ENCODE measurements around the gene TPPP. TPM values are rescaled to one million over a fixed set of nuclear protein-coding genes. Genes with fewer than 3 reads are reported as not detected.

The TPPP gene
- total RNA-seq, 2 donors from 2014 or later = 0.10 to 0.14 TPM

DNA sequence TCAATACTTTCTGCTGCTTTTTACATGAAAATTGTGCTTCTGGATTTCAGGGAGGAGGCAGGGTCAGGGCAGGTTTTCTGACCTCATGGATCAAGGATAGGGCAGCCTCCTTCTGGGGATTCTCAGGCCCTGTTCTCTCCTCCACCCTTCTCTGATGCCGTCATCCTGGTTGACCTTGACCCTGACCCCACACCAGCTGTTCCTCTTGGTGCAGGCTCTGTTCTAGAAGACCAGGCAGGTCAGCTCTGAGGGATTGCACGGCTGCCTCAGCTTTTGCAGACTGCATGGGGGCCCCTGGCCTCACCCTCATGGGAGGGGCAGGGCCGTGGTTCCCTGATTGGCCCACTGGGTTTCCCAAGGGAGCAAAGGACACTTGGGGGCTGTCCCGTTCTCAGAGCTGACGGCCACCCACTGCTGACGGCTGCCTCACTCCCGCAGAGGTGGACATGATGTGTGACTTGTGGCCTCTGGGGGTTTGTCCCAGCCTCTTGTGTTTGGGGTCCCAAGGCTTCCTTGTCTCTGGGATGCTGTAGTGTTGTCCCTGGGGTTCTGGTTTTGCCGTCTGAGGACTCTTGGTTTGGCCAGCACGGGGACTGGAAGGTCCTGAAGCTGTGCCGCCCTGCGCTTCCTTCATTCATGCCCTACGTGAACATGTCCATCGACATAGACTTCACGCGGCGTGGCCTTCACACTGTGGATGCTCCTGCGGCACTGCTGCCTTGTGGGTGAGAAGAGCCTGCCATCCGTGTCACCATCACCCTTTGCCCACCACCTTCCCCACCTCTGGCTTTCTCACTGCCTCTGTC is 46.6 kb downstream of the TPPP start:
- no peaks in the 10 kb centered on the region for H3K9me3 Mint-ChIP-seq
- no peak overlapping the region for H3K27ac Mint-ChIP-seq
- no peak for ATAC-seq

DNA sequence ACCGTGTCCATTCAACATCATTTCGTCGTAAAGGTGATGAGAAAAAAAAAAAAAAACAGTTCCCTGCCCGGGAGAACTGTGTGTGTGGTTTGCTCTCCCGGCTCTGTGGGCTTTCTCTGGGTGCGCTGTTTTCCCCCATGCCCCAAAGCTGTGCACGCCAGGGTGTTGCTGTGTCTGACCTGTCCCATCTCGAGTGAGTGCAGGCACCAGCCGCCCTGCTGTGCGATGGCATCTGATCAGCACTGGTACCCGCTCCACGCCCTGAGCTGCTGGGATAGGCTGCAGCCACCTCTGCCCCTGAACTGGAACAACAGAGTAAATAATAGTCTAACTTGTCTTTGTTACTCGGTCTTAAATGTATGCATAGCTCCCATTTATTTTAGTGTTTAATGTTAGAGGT is 47.7 kb downstream of the TPPP start:
- ATAC-seq = no peak
- H3K9me3 Mint-ChIP-seq = no peaks in the 10 kb centered on the region
- DNase-seq (ENCODE audit: low spot score in 2 of 2) = no peak
- peaks cover 0 to 6% of the 10 kb centered on the region in 2 donors for H3K36me3 Mint-ChIP-seq
- H3K27ac Mint-ChIP-seq = no peak overlapping the region

More for the DNA sequence above, 46.6 kb downstream of the TPPP start:
- H3K36me3 Mint-ChIP-seq = peaks cover 0 to 6% of the 10 kb centered on the region in 2 donors
- no peak for DNase-seq (ENCODE audit: low spot score in 2 of 2)

DNA sequence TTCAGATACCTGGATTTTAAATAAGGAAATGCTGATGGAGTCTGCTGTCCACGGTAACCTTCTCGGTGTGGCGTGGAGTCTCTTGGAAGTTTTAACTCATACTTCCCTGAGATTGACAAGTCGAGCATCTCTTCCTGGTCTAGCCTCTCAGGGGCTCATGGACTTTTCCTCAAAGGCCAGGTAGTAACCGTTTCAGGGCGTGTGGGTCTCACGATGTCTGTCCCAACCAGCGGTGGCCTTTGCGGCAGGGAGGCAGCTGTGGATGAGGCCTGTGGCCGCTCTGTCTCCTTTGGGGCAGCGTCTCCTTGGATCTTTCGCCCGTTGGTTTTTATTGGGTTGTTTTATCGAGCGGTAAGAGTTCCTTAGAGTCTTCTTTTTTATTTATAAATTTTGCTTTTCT is 48.2 kb downstream of the TPPP start:
- ATAC-seq (no peak), DNase-seq (ENCODE audit: low spot score in 2 of 2) (no peak)
- peaks cover 0 to 6% of the 10 kb centered on the region in 2 donors for H3K36me3 Mint-ChIP-seq
- no peaks in the 10 kb centered on the region for H3K9me3 Mint-ChIP-seq
- no peak overlapping the region for H3K27ac Mint-ChIP-seq

DNA sequence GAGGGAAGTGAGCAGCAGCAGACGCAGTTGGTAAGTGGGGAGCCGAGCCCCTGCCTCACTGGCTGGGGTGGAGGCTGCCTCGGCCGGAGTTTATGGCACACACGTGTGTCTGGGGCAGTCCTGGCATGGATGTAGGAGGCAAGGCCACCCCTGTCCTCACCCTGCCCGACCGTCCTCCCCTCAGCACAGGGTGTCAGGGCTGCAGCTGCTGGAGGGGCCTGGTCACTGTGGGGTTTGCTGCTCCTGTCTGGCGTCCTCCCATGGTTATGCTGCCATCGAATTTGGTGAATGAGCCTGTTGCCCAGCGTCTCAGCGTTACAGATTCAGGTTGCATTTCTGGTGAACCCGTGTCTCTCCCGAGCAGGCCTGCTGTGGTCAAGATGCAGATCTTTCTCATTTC is 48.6 kb downstream of the TPPP start:
- H3K27ac Mint-ChIP-seq = peak overlapping the region; percentile 17 to 40
- ATAC-seq (no peak), DNase-seq (ENCODE audit: low spot score in 2 of 2) (no peak)
- H3K9me3 Mint-ChIP-seq = no peaks in the 10 kb centered on the region
- H3K36me3 Mint-ChIP-seq = peaks cover 0 to 6% of the 10 kb centered on the region in 2 donors

DNA sequence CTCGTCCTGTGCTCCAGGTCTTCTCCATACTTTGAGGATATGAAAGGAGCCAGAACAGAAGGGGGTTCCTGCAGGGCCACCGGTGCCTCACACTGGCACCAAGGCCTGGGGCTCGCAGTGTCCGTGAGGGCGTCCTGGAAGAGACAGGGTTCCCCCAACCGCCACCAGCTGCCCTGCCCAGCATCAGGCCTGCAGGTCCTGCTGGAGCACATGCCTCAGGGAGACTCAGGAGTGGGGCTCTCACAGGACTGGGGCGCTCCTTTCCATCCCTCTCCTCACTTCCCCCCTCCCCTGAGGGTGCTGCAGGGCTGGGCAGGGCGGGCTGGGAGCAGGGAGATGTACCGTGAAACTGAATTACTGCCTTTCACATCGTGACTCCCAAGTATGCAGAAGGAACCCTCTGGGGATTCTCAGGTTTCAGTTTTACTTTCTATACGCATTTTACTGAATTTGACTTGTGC is 49.3 kb downstream of the TPPP start:
- Mint-ChIP-seq H3K36me3 (peaks cover 0 to 6% of the 10 kb centered on the region in 2 donors), H3K27ac (peak overlapping the region; percentile 17 to 40), H3K9me3 (no peaks in the 10 kb centered on the region)
- DNase-seq (ENCODE audit: low spot score in 2 of 2) (no peak), ATAC-seq (no peak)

DNA sequence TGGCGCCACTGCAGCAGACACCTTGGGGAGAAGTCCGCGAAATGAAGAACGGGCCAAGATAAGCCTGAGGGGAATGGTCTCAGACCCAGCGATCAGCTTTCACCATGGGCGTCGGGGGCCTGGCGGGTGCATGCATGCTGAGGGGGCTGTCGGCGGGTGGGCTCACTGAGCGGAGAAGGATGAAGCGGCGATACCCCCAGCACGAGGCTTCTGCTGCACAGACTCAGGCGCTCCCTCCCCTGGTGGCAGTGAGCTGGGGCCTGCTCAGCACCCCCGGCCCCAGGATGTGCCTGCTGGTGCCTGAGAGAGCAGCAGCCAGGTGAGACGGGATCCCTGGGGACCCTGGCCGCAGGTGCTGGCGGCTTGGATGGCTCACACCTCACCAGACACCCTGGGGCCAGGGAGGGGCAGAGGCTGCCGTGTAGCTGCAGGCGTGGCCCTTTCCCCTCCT is 49.8 kb downstream of the TPPP start:
- peak overlapping the region; percentile 60 for H3K27ac Mint-ChIP-seq
- DNase-seq (ENCODE audit: low spot score in 2 of 2) (no peak), ATAC-seq (no peak)
- no peaks in the 10 kb centered on the region for H3K9me3 Mint-ChIP-seq
- H3K36me3 Mint-ChIP-seq = peaks cover 0 to 6% of the 10 kb centered on the region in 2 donors

DNA sequence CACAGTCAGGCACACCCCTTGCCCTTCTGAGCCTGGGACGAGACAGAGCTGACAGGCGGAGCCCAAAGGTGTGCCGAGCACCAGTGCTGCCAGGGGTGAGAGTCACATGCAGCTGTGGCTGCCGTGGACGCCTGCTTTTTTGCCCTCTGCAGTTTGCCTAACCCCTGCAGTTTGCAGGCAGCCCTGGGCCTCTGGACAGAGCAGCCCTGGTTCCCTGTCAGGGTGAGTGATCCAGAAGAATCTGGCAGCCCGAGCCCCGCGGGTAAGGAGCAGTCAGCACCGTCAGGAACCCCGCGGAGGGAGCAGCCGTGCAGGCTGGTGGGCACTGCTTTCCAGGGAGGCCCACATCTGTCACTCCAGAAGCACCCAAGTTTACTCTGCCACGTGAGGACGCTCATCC is 50.7 kb downstream of the TPPP start:
- no peak for DNase-seq (ENCODE audit: low spot score in 2 of 2)
- Mint-ChIP-seq H3K9me3 (no peaks in the 10 kb centered on the region), H3K27ac (no peak overlapping the region), H3K36me3 (peaks cover 1 to 6% of the 10 kb centered on the region in 2 donors)
- ATAC-seq = no peak

DNA sequence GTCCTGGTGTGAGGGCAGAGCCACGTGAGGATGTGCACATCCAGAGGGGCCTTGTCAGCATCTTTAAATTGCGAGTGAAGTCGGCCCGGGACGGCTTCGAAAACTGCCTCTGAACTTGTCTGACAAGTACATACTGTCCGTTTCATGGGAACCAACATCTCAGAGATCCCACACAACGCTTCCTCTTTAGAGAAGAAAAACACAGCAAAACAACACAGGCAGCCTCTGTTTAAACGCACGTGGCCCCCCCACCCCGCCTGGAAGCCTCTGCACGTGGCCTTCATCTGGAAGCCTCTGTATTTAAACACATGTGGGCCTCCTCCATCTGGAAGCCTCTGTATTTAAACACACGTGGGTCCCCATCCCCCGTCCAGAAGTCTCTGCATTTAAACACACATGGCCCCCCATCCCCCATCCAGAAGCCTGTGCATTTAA is 51.8 kb downstream of the TPPP start:
- no peak for ATAC-seq
- peaks cover under 1 to 6% of the 10 kb centered on the region in 2 donors for H3K36me3 Mint-ChIP-seq
- H3K9me3 Mint-ChIP-seq = no peaks in the 10 kb centered on the region
- no peak overlapping the region for H3K27ac Mint-ChIP-seq
- DNase-seq (ENCODE audit: low spot score in 2 of 2) = no peak

DNA sequence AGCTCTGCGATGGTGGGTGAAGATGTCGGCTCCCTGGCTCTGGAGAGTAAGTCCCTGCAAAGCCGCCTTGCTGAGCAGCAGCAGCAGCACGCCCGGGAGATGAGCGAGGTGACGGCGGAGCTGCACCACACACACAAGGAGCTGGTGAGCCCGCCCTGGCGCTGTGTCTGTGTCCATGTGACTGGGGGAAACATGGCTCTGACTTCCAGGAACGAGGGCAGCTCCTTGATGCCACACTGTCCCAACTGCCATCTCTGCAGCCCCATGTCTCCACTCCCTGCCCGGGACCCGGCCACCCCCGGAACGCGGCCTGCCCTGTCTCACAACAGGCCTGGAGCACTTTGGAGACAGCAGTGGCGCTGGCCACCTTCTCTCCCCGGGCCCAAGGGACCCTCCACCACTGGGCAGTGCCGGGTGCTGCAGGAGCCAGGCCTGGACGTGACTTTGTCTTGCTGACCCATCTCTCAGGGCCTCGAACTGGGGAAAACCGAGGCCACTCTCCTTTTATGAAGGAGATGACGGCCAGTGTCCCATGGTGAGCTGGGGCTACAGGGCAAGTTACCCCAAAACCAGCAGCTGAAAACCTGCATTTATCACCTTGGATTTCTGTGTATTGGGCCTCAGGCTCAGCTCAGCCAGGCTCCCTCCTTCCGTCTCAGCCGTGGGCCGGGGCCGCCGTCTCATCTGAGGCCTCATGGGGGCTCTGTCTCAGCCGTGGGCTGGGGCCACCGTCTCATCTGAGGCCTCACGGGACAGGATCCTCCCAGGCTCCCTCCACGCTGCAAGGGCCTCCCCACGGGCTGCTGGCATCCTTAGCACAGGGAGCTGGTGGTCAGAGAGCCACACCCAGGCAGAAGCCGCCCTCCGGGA is 52.5 kb downstream of the TPPP start:
- peaks cover 6% of the 10 kb centered on the region in 2 donors for H3K36me3 Mint-ChIP-seq
- H3K9me3 Mint-ChIP-seq = no peaks in the 10 kb centered on the region
- DNase-seq (ENCODE audit: low spot score in 2 of 2) = no peak
- no peak overlapping the region for H3K27ac Mint-ChIP-seq
- no peak for ATAC-seq

DNA sequence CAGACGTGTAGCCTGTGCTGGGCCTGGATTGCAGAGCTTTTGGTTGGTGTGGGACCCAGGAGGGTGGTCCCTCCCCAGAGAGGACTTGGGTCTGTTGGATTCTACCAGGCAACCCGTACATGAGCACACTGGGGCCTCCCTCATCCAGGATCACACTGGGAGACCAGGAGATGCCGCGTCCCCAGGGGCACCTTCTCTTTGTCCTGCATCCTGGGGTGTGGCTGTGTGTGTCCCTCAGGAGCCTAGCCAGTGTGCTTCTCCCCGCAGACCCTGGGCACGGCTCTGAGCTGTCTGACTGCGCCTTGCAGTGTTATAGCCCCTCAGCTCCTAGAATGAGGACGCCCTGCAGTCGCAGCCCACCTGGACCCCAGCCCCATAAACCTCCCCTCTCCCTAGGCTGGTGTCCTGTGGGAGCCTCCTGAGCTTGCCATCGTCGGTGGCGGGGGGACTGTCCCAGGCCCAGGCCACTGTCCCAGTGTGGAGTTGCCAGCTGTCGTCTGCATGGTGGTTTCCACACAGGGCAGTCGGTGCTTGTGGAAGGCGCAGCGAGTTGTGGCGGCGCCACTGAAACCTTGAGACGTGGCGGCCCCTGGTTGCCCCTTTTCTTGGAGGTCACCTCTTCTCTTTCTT is 53.5 kb downstream of the TPPP start:
- no peak overlapping the region for H3K27ac Mint-ChIP-seq
- H3K36me3 Mint-ChIP-seq = peaks cover 14 to 15% of the 10 kb centered on the region in 2 donors
- ATAC-seq (no peak), DNase-seq (ENCODE audit: low spot score in 2 of 2) (no peak)
- no peaks in the 10 kb centered on the region for H3K9me3 Mint-ChIP-seq

DNA sequence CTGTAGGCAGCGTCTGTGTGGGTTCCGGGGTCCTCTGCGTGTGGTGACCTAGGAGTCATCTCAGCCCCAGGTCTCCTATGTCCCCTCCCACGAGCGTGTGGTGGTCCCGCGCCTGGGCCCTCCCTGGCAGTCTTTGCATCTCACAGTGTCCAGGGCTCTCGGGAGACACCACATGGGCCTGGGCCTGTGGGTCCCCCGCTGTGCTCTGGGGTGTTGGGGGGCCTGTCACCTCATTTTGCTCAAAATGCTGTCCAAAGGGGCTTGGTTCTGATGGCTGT is 54.0 kb downstream of the TPPP start:
- no peak for DNase-seq (ENCODE audit: low spot score in 2 of 2)
- no peak for ATAC-seq
- peak overlapping the region in 1 of 2 donors; percentile 71 for H3K27ac Mint-ChIP-seq
- H3K36me3 Mint-ChIP-seq = peaks cover 19 to 20% of the 10 kb centered on the region in 2 donors
- no peaks in the 10 kb centered on the region for H3K9me3 Mint-ChIP-seq

DNA sequence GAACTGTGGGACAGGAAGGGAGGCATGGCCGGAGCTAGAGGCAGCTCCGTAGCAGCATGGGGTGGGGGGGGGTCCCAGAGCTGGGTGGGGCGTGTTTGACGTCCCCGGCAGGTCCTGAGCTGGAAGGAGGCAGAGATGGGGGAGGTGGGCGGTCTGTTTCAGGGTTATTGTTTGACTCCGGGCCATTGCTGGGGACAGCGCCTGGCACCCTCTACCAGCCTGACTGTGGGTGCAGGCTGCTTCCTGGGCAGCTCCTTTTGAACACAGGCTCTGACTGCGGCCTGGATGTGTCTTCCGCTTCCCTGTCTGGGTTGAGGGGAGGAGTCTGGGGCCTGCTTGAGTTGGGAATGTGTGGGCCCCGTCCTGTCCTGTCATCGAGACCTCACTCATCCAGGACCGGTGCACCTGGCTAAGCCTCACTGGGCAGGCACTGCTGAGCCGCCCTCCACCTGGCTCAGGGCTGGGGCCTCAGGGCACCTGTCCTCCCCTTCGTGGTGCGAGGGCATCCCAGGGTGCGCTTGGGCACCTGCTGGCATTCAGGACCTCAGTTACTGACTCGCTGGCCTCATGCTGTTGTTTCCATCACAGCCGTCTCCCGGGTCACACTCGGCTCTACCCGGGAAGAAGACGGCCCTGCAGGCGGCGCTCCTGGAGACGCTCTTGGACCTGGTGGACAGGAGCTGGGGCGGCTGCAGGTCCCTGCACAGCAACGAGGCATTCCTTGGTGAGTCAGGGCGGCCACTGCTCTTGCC is 54.5 kb downstream of the TPPP start:
- Mint-ChIP-seq H3K9me3 (no peaks in the 10 kb centered on the region), H3K27ac (peak overlapping the region in 1 of 2 donors; percentile 71), H3K36me3 (peaks cover 19 to 21% of the 10 kb centered on the region in 2 donors)
- DNase-seq (ENCODE audit: low spot score in 2 of 2) = no peak
- ATAC-seq = no peak

DNA sequence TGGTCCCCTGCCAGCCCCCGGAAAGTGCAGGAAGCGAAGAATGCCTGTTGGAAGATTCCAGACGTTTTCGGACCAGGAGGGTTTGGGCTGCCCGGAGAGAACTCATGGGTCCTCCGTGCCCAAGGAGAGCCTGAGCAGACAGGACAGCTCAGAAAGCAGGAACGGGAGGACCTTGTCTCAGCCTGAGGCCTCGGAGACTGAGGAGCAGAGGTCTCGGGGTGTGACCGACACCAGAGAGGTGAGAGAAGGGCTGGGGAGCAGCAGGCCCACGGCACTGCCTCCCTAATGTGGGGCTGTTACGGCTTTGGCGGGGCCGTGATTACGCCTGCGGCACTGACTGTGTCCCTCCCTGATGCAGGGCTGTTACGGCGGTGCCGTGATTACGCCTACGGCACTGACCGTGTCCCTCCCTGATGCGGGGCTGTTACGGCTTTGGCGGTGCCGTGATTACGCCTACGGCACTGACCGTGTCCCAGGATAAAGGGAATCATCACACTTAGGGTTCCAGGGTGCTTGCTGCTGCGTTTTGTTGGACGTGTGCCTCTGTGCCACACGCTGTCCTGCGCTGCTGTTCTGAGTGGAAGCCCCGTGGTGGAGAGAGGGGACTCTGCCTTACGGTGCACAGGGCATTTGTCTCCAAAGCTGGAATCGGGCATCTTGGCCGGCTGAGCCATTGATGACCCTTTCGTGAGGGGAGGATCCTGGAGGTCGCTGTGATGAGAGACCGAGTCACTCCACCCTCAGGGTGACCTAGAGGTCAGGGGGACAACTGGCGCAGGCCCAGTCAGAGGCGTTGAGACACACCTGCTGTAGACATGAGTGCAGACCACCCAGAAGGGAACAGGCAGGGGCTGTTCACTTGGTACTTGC is 55.3 kb downstream of the TPPP start:
- Mint-ChIP-seq H3K27ac (no peak overlapping the region), H3K9me3 (no peaks in the 10 kb centered on the region), H3K36me3 (peaks cover 19 to 21% of the 10 kb centered on the region in 2 donors)
- DNase-seq (ENCODE audit: low spot score in 2 of 2) (no peak), ATAC-seq (no peak)

DNA sequence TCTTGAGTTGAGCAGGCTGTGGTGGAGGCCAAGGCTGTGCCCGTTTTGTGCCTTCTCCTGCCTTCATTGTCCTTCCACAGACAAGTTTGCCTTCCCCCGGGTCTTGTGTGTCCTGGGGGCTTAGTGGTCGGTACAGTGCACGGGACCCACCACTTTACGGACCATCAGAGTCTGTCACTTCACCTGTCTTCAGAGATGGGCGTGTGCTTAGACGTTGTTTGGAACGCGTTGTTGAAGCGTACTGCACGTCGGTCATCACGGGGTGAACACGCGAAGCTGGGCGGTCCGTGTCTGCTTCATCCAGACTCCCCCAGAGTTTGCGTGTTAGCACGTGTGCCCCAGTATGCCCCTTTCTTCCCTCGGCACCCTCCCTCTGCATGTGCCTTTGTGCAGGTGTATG is 56.2 kb downstream of the TPPP start:
- H3K9me3 Mint-ChIP-seq = no peaks in the 10 kb centered on the region
- no peak overlapping the region for H3K27ac Mint-ChIP-seq
- no peak for DNase-seq (ENCODE audit: low spot score in 2 of 2)
- ATAC-seq = no peak
- H3K36me3 Mint-ChIP-seq = peaks cover 19 to 21% of the 10 kb centered on the region in 2 donors

DNA sequence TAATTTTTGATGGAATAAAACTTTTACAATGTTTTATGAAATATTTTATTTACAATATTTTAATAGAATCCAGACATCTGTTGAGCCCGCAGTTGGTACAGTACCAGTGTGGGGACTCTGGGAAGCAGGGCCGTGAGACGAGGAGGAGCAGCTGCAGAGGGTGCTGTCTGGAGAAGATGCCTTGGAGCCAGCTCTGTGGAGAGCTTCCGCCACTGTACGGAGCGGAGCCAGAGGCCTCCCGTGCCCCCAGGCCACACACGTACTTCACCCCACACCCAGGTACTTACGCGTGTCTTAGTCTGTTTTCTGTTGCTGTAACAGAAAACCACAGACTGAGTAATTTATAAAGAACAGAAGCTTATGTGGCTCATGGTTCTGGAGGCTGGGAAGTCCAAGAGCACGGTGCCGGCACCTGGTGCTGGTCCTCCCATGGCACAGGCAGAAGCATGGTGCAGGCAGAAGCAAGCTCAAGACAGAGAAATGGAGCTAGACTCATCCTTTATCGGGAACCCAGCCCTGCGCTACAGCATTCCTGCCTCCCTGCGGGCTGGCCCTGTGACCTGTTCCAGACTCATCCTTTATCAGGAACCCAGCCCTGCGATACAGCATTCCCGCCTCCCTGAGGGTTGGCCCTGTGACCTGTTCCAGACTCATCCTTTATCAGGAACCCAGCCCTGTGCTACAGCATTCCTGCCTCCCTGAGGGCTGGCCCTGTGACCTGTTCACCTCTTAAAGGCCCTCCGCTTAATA is 57.7 kb downstream of the TPPP start:
- DNase-seq (ENCODE audit: low spot score in 2 of 2) (no peak), ATAC-seq (no peak)
- no peak overlapping the region for H3K27ac Mint-ChIP-seq
- peaks cover 19 to 21% of the 10 kb centered on the region in 2 donors for H3K36me3 Mint-ChIP-seq
- no peaks in the 10 kb centered on the region for H3K9me3 Mint-ChIP-seq
